ENCODE data around the gene NPIPB2.
"Not testable (repeated sequence)": the region's sequence is repeated elsewhere in the genome, so short reads cannot be mapped to it uniquely, and the experiment has no call there.

Gene NPIPB2

DNA sequence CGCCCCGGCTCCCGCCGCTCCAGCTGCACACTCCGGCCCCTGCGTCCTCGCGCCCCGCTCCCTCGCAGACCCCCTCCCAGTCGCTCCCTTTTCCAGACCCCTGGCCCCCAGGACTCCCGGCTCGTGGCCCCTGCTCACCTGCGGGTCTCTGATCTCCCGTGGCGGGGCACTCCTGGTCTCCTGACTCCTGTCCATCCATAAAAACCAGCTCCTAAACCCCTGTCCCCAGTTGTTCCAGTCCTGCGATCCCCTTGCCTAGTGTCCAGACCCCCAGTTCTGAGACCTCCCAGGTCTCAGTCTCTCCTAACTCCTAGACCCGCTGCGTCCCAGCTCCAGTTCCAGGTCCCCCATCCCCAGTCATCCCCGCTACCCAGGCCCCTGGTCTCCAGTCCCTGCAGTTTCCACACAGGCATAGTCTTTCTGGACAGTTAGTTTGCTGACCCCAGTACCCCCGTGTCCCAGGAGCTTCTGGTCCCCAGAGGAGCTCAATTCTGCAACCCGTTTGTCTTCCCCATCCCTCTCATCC lies 35.1 kb upstream of the NPIPB2 start:
- H3K4me1 ChIP-seq (ENCODE audit: control insufficient read depth, insufficient read depth, low read length): no peaks in the 10 kb centered on the region
- no peak for DNase-seq (ENCODE audit: low read depth, low spot score)
- no peaks in the 10 kb centered on the region for H3K9me3 ChIP-seq (ENCODE audit: control insufficient read depth, insufficient read depth, low read length)
- no peak overlapping the region for H3K27ac ChIP-seq (ENCODE audit: low read length)
- peak overlapping the region; percentile 83 for H3K4me3 ChIP-seq (ENCODE audit: low read length)
- no CpG with 5 or more reads among the region's 22 CpGs for WGBS (ENCODE audit: insufficient coverage, insufficient read length)
- no peaks in the 10 kb centered on the region for H3K36me3 ChIP-seq (ENCODE audit: control insufficient read depth, insufficient read depth, low read length)
- H3K27me3 ChIP-seq (ENCODE audit: control insufficient read depth, insufficient read depth, low read length): no peaks in the 10 kb centered on the region

DNA sequence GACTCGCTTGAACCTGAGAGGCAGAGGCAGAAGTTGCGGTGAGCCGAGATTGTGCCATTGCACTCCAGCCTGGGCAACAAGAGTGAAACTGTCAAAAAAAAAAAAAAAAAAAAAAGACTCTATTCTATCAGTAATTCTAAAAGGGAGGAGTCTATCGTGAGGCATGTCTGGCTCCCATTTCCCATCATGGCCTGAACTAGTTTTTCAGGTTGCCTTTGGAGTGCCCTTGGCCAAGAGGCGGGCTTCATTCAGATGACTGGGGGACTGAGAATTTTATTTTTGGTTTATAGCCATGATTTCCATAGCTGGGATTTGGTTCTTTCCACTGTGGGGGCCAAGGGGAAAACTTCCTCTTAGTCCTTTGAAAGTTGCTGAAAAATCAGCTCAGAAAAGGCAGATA lies 31.2 kb upstream of the NPIPB2 start:
- Histone ChIP-seq H3K27me3 (ENCODE audit: control insufficient read depth, insufficient read depth, low read length) (no peaks in the 10 kb centered on the region), H3K36me3 (ENCODE audit: control insufficient read depth, insufficient read depth, low read length) (no peaks in the 10 kb centered on the region), H3K9me3 (ENCODE audit: control insufficient read depth, insufficient read depth, low read length) (no peaks in the 10 kb centered on the region), H3K4me1 (ENCODE audit: control insufficient read depth, insufficient read depth, low read length) (no peaks in the 10 kb centered on the region), H3K4me3 (ENCODE audit: low read length) (no peak overlapping the region), H3K27ac (ENCODE audit: low read length) (no peak overlapping the region)
- no peak for DNase-seq (ENCODE audit: low read depth, low spot score)
- no CpG with 5 or more reads among the region's 5 CpGs for WGBS (ENCODE audit: insufficient coverage, insufficient read length)

DNA sequence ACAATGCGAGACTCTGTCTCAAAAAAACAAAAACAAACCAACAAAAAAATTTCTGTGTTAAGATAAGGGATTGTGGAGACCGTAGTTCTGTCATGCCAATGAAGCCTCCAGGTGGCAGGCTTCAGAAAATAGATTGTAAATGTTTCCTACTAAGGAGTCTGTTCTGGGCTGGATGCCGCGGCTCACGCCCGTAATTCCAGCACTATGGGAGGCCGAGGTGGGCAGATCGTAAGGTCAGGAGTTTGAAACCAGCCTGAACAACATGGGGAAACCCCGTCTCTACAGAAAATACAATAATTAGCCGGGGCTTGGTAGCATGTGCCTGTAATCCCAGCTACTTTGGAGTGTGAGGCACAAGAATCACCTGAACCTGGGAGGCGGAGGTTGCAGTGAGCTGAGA lies 30.3 kb upstream of the NPIPB2 start:
- WGBS (ENCODE audit: insufficient coverage, insufficient read length): no CpG with 5 or more reads among the region's 11 CpGs
- H3K9me3 ChIP-seq (ENCODE audit: control insufficient read depth, insufficient read depth, low read length): no peaks in the 10 kb centered on the region
- H3K4me1 ChIP-seq (ENCODE audit: control insufficient read depth, insufficient read depth, low read length): no peaks in the 10 kb centered on the region
- no peak overlapping the region for H3K27ac ChIP-seq (ENCODE audit: low read length)
- H3K36me3 ChIP-seq (ENCODE audit: control insufficient read depth, insufficient read depth, low read length): no peaks in the 10 kb centered on the region
- H3K4me3 ChIP-seq (ENCODE audit: low read length): no peak overlapping the region
- no peaks in the 10 kb centered on the region for H3K27me3 ChIP-seq (ENCODE audit: control insufficient read depth, insufficient read depth, low read length)
- no peak for DNase-seq (ENCODE audit: low read depth, low spot score)

DNA sequence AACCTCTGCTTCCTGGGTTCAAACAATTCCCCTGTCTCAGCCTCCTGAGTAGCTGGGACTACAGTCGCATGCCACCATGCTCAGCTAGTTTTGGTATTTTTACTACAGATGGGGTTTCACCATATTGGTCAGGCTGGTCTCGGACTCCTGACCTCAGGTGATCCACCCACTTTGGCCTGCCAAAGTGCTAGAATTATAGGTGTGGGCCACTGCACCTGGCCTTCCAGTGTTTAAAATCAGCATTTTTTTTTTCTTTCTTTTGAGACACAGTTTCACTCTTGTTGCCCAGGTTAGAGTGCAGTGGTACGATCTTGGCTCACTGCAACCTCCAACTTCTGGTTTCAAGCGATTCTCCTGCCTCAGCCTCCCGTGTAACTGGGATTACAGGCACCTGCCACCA lies 28.4 kb upstream of the NPIPB2 start:
- H3K27me3 ChIP-seq (ENCODE audit: control insufficient read depth, insufficient read depth, low read length); H3K27ac ChIP-seq (ENCODE audit: low read length); H3K36me3 ChIP-seq (ENCODE audit: control insufficient read depth, insufficient read depth, low read length); H3K4me1 ChIP-seq (ENCODE audit: control insufficient read depth, insufficient read depth, low read length); DNase-seq (ENCODE audit: low read depth, low spot score); H3K9me3 ChIP-seq (ENCODE audit: control insufficient read depth, insufficient read depth, low read length); H3K4me3 ChIP-seq (ENCODE audit: low read length): not testable (repeated sequence)
- no CpG with 5 or more reads among the region's 5 CpGs for WGBS (ENCODE audit: insufficient coverage, insufficient read length)

DNA sequence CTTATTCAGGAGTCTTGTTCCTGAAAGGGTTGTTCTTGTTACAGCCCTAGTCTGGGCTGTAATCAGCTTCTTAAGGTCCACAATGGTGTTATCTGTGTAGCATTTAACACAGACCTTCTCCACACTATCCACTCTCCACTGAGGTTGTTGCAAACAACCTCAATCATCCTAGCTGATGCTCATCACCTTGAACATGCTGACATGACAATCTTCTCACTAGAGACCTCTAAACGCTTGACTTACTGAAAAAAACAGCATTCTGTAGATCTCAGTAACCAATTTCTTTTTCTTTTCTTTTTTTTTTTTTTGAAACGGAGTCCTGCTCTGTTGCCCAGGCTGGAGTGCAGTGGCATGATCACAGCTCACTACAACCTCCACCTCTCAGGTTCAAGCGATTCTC lies 26.7 kb upstream of the NPIPB2 start:
- Histone ChIP-seq H3K4me3 (ENCODE audit: low read length) (no peak overlapping the region), H3K9me3 (ENCODE audit: control insufficient read depth, insufficient read depth, low read length) (no peaks in the 10 kb centered on the region), H3K36me3 (ENCODE audit: control insufficient read depth, insufficient read depth, low read length) (no peaks in the 10 kb centered on the region), H3K4me1 (ENCODE audit: control insufficient read depth, insufficient read depth, low read length) (no peaks in the 10 kb centered on the region), H3K27ac (ENCODE audit: low read length) (no peak overlapping the region), H3K27me3 (ENCODE audit: control insufficient read depth, insufficient read depth, low read length) (no peaks in the 10 kb centered on the region)
- no CpG with 5 or more reads among the region's 3 CpGs for WGBS (ENCODE audit: insufficient coverage, insufficient read length)
- no peak for DNase-seq (ENCODE audit: low read depth, low spot score)

DNA sequence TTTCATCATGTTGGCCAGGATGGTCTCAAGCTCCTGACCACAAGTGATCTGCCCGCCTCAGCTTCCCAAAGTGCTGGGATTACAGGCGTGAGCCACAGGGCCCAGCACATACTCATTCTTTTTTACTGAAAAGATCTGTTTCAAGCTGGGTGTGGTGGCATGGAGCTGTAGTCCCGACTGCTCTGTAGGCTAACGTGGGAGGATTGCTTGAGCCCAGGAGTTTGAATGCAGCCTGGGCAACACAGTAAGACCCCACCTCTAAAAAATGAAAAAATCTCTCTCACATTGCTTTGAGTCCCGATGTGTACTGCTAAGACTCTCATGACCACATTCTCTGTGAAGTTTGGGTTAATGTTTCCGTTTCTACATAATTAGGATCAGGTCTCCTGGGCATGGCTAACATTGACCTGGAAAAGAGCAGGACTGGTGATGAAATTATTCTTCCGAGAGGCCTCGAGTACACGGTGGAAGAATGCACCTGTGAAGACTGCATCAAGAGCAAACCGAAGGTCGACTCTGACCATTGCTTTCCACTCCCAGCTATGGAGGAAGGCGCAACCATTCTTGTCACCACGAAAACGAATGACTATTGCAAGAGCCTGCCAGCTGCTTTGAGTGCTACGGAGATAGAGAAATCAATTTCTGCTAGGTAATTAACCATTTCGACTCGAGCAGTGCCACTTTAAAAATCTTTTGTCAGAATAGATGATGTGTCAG lies 25.5 kb upstream of the NPIPB2 start:
- no peak for DNase-seq (ENCODE audit: low read depth, low spot score)
- Histone ChIP-seq H3K9me3 (ENCODE audit: control insufficient read depth, insufficient read depth, low read length) (no peaks in the 10 kb centered on the region), H3K36me3 (ENCODE audit: control insufficient read depth, insufficient read depth, low read length) (no peaks in the 10 kb centered on the region), H3K27me3 (ENCODE audit: control insufficient read depth, insufficient read depth, low read length) (no peaks in the 10 kb centered on the region), H3K4me3 (ENCODE audit: low read length) (no peak overlapping the region), H3K27ac (ENCODE audit: low read length) (no peak overlapping the region), H3K4me1 (ENCODE audit: control insufficient read depth, insufficient read depth, low read length) (no peaks in the 10 kb centered on the region)
- WGBS (ENCODE audit: insufficient coverage, insufficient read length): no CpG with 5 or more reads among the region's 17 CpGs

DNA sequence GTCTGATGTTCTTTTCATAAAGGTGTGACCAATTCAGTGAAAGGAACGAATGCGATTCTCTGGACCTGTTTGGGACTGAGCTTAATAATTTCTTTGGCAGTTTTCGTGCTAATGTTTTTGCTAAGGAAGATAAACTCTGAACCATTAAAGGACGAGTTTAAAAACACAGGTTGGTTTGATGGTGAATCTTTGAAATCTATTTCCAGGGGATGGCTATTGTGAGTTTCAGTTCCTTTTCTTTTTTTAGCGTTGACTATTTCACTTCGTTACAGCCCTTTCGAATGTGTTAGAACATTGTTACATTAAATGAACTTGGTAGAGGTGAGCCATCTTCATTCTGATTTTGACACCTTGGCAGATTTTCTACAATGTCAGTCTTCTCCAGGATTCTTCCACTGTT lies 24.3 kb upstream of the NPIPB2 start:
- Histone ChIP-seq H3K4me1 (ENCODE audit: control insufficient read depth, insufficient read depth, low read length) (no peaks in the 10 kb centered on the region), H3K4me3 (ENCODE audit: low read length) (no peak overlapping the region), H3K36me3 (ENCODE audit: control insufficient read depth, insufficient read depth, low read length) (no peaks in the 10 kb centered on the region), H3K27me3 (ENCODE audit: control insufficient read depth, insufficient read depth, low read length) (no peaks in the 10 kb centered on the region), H3K27ac (ENCODE audit: low read length) (no peak overlapping the region), H3K9me3 (ENCODE audit: control insufficient read depth, insufficient read depth, low read length) (no peaks in the 10 kb centered on the region)
- WGBS (ENCODE audit: insufficient coverage, insufficient read length): no CpG with 5 or more reads among the region's 7 CpGs
- no peak for DNase-seq (ENCODE audit: low read depth, low spot score)

DNA sequence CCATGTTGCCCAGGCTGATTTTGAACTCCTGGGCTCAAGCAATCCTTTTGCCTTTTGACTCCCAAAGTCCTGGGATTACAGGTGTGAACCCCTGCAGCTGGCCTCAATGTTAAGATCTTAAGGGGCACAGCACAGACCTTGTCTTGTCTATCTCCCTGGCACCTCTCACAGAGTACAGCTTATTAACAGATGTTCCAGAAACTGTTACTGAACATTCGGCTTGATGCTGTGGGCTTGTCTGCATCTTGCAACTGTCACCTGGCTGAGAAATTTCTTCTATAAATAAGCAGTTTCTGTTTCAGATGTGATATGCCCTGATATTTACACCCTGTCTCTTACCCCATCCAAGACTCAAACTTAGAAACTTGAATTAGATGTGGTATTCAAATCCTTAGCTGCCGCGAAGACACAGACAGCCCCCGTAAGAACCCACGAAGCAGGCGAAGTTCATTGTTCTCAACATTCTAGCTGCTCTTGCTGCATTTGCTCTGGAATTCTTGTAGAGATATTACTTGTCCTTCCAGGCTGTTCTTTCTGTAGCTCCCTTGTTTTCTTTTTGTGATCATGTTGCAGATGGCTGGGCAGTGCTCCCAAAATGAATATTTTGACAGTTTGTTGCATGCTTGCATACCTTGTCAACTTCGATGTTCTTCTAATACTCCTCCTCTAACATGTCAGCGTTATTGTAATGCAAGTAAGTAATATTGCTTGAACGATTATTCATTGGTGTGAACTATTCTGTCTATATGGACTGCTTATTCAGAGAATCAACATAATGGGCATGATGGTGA lies 23.1 kb upstream of the NPIPB2 start, which contains the start of gene TNFRSF17:
TNFRSF17 (plus strand) TSS at position 450 of the 791 bp plus-strand sequence; CDS start at position 565, 115 bp downstream.
- no peaks in the 10 kb centered on the region for H3K4me1 ChIP-seq (ENCODE audit: control insufficient read depth, insufficient read depth, low read length)
- WGBS (ENCODE audit: insufficient coverage, insufficient read length): no CpG with 5 or more reads among the region's 9 CpGs
- no peak within 1 kb of the TSS for H3K4me3 ChIP-seq (ENCODE audit: low read length)

DNA sequence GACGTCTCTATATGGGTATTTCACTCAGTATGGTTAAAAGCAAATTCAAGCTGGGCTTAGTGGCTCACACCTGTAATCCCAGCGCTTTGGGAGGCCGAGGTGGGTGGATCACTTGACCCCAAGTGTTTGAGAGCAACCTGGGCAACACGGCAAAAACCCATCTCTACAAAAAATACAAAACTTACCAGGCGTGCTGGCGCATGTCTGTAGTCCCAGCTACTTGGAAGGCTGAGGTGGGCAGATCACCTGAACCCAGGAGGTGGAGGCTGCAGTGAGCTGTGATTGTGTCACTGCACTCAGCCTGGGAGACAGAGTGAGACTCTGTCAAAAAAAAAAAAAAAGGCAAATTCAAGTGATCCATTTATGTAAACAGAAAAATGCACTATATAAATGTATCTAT lies 21.9 kb upstream of the NPIPB2 start:
- WGBS (ENCODE audit: insufficient coverage, insufficient read length): no CpG with 5 or more reads among the region's 6 CpGs
- Histone ChIP-seq H3K4me3 (ENCODE audit: low read length) (no peak overlapping the region), H3K4me1 (ENCODE audit: control insufficient read depth, insufficient read depth, low read length) (no peaks in the 10 kb centered on the region)

More for the DNA sequence above, 23.1 kb upstream of the NPIPB2 start, which contains the start of gene TNFRSF17:
- no peaks in the 10 kb centered on the region for H3K27me3 ChIP-seq (ENCODE audit: control insufficient read depth, insufficient read depth, low read length)
- DNase-seq (ENCODE audit: low read depth, low spot score): no peak
- no peaks in the 10 kb centered on the region for H3K9me3 ChIP-seq (ENCODE audit: control insufficient read depth, insufficient read depth, low read length)
- H3K27ac ChIP-seq (ENCODE audit: low read length): no peak within 1 kb of the TSS
- no peaks in the 10 kb centered on the region for H3K36me3 ChIP-seq (ENCODE audit: control insufficient read depth, insufficient read depth, low read length)

DNA sequence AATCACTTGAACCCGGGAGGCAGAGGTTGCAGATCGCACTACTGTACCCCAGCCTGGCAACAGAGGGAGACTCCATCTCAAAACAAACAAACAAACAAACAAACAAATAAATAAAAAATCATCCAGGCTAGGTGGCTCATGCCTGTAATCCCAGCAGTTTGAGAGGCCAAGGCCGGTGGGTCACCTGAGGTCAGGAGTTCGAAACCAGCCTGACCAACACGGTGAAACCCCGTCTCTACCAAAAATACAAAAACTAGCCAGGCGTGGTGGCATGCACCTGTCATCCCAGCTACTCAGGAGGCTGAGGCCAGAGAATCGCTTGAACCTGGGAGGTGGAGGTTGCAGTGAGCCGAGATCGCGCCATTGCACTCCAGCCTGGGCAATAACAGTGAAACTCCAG lies 21.1 kb upstream of the NPIPB2 start:
- not testable (repeated sequence) for H3K27me3 ChIP-seq (ENCODE audit: control insufficient read depth, insufficient read depth, low read length); H3K27ac ChIP-seq (ENCODE audit: low read length); H3K9me3 ChIP-seq (ENCODE audit: control insufficient read depth, insufficient read depth, low read length); H3K36me3 ChIP-seq (ENCODE audit: control insufficient read depth, insufficient read depth, low read length); H3K4me3 ChIP-seq (ENCODE audit: low read length); DNase-seq (ENCODE audit: low read depth, low spot score); H3K4me1 ChIP-seq (ENCODE audit: control insufficient read depth, insufficient read depth, low read length)
- no CpG with 5 or more reads among the region's 11 CpGs for WGBS (ENCODE audit: insufficient coverage, insufficient read length)

More for the DNA sequence above, 21.9 kb upstream of the NPIPB2 start:
- Histone ChIP-seq H3K9me3 (ENCODE audit: control insufficient read depth, insufficient read depth, low read length) (no peaks in the 10 kb centered on the region), H3K36me3 (ENCODE audit: control insufficient read depth, insufficient read depth, low read length) (no peaks in the 10 kb centered on the region), H3K27ac (ENCODE audit: low read length) (no peak overlapping the region), H3K27me3 (ENCODE audit: control insufficient read depth, insufficient read depth, low read length) (no peaks in the 10 kb centered on the region)
- no peak for DNase-seq (ENCODE audit: low read depth, low spot score)

Measured in iPS DF 6.9 (cell line).